HPDE6-E6E7 (cell line): Measurements from ENCODE around the gene RPS3.
"Not testable (repeated sequence)": the region's sequence is repeated elsewhere in the genome, so short reads cannot be mapped to it uniquely, and the experiment has no call there.

Experiments used
- DNase-seq: peaks from one replicate; pipeline ENCODE4 v3.0.0; 2011; ENCODE audit warnings: missing footprints; ENCODE audit errors: extremely low spot score

The RPS3 gene

DNA sequence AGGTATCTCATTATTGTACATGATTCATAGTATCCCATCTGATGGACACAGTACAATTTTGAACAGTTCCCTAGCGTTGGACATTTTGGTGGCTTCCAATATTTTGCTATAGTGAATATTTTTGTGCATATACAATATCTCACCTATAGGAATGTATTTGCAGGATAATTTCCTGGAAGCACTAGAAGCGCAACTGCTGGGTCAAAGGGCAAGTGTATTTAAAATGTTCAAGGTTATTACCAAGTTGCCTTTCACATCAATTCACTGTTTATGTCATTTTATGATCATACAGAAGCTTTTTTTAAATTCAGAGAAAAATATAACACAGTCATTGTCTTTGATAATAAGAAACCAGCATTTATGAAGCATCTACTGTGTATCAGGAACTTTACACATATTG is 19.1 kb upstream of the RPS3 start:
- DNase-seq: no peak

DNA sequence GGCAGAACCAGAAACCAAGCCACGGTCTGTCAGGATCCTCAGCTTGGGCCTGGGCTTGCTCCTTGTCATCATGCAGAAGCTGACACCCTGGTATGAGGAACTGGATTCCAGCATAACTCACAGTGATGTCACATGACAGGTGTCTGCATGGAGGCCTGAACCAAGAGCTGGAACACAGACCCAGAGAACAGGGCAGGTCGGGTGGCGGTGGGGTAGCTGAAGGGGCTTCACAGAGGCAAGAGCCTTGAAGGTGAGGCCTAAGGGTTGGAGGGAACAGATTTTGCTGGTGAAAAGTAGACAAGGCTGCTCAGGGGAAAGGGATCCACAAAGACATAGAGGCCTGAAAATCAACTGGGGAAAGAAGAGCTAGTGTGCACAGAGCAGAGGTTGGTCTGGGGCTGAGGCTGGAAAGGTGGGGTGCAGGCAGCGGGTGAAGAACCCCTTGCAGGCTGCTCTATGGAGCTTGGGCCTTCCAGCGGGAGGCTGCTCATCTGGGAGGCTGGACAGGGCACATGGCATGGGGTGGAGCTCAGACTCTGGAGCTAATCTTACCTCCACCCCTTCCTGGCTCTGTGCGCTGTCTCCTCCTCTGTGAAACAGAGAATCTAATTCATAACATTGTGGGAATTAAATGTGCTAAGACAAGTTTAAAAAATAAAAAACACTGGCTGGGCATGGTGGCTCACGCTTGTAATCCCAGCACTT is 18.4 kb upstream of the RPS3 start:
- peak; percentile 78 for DNase-seq

DNA sequence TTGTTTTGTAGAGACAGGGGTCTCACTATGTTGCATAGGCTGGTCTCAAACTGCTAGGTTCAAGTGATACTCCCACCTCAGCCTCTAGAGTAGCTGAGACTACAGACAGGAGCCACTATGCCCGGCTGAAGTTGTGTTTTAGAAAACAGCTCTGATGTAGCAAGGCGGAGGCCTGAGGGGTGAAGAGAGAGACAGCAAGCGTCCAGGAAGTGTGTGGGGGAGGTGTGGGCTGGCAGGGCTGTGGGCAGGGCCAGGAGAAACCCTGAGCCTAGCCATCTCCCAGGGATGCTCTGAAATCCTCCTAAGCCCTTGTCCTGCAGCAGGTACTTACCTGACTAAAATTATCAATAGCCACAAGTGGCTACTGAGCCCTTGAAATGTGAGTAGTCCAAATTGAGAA is 16.1 kb upstream of the RPS3 start:
- no peak for DNase-seq

DNA sequence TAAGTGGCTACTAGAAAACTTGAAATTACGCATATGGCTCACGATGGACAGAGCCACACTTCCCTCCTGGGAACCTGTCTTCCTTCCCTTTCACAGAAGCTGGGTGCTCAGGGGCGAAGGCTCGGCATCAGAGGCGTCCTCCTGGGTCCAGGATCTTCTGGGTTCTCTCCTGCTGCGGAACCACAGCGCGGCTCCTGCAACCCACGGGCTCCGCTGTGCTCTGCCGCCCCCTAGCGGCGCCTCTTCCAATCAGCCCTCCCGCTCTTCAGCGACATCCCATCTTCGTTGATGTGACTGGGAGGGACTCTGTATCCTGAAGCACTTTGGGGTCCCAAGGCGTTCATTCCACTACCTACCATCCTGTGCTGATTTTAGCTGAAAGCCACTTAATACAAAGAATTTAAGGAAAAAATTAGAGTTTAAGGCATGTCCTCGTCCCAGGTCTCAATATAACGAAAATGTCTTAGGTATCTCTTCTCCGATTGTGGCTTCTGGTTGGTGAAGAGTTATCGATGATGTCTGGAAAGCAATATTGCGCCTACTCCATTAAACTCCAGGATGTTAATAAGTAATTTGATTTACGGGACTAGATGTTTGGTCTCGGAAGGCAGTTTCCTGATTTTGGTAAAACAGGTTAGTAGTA is 14.8 kb upstream of the RPS3 start:
- DNase-seq: peak; percentile 76

DNA sequence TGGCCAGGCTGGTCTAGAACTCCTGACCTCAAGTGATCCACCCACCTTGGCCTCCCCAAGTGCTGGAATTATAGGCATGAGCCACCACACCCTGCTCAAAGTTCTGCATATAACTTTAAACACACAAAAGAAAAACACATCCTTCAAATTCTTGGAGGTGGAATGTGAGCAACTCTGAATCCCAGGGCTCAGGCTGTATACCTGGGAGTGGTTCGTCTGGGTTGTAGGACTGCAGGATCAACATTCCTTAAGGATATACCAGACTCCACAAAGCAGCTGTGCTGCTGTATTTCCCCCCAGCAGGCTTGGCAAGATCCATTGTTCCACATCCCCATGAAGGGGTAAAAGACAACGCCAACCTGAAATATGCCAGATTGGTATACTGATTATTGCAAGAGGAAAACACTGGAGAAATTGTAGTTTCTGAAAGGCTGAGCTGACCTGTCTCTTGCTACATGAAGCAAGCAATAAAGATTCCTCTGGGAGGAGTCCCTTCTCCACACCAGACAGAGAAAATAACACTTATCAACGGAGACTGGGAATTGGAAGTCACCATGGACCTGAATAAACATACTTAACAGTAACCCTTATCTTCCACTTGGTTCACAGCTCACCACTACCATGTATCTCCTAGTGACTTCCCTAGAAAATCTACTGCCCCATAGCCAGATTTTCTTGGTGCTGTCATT is 12.2 kb upstream of the RPS3 start:
- no peak for DNase-seq

DNA sequence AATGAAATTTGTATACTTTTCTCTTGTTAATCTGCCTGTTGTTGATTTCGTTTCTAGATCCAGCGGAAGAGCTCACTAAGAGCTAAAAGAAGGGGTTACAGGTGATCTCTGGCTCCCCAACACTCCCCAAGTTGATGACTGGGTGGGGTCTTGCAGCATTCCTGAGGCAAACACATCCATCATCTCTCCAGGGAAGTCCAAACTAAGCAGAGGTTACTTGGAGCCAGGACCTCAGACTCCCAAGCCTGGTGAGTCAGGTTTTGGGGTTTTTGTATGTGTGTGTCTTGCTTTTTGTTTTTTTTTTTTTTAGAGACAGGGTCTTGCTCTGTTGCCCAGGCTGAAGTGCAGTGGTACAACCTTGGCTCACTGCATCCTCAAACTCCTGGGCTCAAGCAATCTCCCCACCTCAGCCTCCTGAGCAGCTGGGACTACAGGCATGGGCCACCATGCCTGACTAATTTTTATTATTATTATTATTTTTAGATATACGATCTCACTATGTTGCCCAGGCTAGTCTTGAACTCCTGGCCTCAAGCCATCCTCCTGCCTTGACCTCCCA is 11.5 kb upstream of the RPS3 start:
- no peak for DNase-seq

DNA sequence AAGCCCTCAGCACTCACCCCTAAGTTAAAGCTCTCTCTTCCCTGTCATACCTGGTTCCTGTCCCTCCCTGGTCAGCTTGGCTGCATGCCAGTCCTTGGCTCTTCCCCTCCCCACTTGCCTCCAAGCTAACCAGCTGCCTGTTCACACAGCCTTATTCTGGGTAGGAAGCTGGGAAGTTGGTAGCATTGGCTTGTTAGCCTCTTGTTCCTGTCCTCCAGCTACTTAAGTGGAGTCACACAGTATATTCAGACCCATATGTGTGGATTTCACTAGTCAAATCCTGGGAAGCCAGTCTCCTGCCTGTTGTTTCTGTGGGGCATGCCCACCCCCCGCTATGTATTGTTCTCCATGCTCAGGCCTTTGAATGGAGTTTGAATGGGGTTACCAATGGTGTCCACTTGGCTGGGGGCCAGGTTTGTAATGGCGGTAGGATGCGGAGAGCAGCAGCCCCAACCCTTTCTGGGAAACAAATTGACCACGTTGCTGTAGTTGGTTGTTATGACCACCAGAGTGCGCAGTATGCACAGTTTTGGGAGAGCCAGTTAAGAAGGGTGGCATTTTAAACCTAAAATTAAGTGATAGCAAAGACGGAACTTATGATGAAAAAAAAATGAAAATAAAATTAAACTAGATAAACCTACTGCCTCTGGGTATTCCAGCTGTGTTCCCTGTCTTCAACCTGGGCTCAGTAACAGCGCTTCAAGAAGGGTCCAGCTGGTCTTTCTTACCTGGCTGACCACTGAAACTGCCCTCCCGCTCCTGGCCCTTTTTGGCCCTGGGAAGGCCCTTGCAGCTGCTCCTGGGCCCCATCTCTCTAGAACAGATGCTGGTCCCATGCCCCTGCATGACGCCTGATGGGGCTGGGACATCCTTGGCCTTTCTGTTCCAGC is 10.7 kb upstream of the RPS3 start:
- DNase-seq: peak; percentile 67

DNA sequence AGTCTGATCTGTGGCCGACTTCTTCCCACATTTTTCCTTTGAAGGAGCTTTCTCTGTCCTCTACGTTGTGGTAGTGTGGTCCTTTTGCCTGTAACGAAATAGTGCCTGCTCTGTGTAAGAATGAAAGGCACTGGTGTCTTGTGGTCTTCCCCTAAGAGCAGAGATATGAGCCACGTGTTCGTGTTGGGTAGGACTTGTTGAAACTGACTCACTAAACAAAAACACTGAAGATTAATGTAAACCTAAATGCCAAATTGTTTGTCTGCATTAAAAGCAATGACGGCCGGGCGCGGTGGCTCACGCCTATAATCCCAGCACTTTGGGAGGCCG is 10.1 kb upstream of the RPS3 start:
- no peak for DNase-seq

DNA sequence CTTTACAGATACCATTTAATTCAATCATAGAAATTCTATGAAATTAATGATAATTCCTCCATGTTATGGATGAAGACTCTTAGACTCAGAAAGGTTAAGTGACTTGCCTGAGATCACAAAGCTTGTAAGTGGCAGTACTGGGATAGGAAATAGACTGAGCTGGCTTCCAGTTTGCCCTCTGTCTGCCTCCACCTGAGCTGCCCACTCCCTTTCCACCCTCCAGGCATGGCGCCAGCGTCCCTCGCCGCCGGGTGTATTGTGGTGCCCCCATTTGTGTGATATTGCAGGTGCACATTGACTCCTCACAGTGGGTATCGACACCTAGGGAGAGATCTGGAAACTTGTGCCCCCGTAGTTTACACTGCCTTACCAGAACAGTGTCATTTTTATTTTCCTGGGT is 9.4 kb upstream of the RPS3 start:
- DNase-seq: no peak

DNA sequence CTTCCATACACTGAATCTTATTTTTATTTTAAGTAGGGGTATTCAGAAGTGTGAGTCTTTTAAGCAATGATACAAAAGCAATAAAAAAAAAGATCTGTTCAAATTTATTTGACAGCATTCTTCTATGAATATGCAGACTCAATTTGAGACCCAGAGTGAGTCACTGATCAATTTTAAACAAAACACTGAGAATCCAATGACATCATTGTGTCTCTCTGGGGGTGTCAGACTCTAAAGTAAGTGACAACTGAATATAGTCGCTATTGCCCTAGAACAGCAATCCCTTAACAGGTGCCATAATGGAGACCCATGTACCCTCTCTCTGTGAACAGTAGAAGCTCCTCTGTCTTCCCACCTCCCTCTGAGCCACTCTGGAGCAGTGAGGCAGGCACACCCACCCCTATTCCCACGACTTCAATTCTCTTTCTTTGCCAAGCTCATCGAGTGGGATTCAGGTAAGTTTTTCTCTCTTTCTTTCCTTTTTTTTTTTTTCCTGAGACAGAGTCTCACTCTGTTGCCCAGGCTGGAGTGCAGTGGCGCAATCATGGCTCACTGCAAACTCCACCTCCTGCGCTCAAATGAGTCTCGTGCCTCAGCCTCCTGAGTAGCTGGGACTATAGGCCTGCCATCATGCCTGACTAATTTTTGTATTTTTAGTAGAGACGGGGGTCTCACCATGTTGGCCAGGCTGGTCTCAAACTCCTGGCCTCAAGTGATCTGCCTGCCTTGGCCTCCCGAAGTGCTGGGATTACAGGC is 5.1 kb upstream of the RPS3 start:
- no peak for DNase-seq

DNA sequence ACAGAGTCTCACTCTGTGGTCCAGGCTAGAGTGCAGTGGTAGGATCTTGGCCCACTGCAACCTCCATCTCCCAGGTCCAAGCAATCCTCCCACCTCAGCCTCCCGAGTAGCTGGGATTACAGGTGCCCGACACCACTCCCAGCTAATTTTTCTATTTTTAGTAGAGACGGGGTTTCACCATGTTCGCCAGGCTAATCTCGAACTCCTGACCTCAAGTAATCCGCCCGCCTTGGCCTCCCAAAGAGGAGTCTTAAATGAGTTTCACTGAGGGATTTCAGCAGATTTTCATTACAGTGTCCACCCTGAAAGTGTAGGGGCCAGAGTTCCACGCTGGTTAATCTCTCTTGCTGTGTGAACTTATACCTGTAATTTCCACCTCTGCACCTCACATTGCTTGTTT is 412 bp upstream of the RPS3 start:
- DNase-seq: no peak

DNA sequence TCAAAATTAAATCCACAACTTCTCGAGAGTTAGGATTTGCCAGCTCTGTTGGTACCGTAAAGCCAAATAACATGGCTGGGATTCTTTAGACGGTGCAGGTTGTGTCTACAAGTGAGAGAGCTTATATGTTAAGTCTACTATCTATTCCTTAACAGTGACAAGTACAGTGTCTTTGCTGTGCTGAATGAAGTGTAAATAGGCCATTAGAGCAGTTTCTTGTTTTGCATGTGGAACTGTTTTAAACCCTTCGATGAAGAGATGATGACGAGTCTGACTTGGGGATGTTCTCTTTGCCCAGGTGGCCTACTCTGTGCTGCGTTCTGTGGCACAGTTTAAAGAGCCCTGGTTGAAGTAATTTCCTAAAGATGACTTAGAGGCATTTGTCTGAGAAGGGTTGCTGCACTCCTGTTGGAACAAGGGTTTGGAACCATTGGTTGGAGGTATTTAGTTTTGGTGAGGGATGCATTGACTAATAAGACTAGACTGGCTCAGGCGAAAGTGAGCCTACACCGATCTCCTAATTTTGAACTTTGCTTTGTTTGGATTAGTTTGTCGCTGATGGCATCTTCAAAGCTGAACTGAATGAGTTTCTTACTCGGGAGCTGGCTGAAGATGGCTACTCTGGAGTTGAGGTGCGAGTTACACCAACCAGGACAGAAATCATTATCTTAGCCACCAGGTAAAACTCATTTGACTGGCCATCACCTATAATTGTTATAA is 988 bp downstream of the RPS3 start:
- no peak for DNase-seq

DNA sequence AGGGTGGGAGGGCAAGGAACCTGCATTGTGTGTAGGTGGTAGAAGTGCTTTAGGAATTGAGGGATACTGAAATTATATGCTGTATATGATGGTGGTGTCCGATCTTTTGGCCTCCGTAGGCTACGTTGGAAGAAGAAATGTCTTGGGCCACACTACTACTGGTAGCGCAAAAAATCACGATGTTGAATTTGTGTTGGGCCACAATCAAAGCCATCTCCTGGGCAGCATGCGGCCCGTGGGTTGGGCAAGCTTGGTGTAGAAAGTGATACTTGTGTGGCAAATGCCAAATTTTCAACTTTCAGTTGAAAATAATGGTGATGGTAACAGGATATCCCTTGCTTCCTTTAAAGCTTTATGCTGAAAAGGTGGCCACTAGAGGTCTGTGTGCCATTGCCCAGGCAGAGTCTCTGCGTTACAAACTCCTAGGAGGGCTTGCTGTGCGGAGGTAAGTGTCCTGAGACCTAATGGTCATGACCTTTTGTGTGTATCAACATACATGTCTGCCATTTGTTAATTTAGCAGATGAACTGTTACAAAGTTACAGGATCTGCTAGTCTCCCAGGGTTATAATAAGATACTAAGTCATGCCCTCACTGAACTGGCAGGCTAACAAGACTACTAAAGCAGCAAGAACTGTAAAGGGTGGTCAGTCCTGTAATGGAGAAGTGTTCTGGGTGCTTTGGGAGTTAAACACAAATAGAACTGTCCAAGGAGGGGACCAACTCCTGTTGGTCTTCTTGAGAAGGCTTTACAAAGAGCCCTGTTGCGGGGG is 2.9 kb downstream of the RPS3 start:
- DNase-seq: no peak

DNA sequence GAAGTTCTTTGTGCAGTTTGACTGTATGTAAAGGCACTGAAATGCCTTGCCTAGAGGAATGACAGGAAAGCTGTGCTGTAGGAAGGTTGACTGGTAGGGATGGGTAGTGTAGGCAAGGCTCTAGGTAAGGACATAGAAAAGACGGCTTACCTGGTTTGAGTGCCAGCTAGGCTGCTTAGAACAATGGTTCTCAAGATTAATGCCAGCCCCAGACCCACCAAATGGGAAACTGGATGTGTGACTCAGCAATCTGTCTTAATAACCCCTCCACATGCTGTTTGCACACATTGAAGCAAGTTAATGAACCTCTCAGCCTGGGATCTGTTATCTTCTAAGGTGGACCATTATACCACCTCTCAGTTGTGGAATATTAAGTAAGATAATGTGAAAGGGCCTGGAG is 3.7 kb downstream of the RPS3 start:
- DNase-seq: no peak

DNA sequence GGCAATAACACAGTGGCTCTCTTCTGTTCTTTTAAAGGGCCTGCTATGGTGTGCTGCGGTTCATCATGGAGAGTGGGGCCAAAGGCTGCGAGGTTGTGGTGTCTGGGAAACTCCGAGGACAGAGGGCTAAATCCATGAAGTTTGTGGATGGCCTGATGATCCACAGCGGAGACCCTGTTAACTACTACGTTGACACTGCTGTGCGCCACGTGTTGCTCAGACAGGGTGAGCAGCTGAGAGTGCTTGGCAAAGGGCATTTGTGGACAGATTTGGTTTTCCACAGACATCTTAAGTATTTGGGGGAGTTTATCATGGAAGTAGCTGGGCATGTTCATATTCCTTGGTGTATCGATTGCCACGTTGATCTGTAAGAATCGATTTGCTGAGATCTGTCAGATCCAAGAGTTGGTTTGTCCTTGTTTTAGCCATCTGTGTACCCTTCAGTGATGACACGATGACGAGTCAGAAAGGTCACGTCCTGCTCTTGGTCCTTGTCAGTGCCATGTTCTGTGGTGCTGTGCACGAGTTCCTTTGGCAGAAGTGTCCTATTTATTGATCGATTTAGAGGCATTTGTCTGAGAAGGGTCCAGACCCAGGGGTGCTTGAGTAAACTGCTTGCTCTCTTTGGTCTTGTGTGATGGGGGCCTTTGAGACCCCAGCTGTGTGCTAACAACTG is 4.8 kb downstream of the RPS3 start:
- no peak for DNase-seq

DNA sequence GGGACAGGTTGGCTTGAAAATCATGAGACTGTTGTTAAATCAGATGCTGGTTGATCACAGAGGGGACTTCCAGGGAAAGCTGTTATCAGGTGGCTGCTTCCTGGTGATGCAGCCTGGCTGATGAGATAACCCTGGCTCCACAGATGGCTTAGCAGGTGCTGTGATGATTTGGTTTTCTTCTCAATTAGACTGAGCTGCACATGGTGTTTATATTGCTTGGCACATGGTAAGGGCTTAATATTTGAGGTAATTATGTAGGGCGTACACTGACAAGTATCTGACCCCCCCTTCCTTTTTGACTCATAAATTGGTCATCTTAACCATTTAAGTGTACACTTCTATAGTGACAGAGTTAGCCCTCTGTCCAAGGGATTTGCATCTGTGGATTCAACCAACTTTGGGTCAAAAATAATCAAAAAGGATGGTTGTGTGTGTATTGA is 7.0 kb downstream of the RPS3 start:
- DNase-seq: no peak

DNA sequence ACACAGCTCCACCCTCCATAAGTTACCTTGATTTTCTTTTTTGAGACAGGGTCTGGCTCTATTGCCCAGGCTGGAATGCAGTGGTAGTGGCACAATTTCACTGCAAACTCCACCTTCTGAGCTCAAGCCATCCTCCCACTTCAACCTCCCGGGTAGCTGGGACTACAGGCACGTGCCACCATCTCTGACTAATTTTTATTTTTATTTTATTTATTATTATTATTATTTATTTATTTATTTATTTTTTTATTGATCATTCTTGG is 9.6 kb downstream of the RPS3 start:
- no peak for DNase-seq

DNA sequence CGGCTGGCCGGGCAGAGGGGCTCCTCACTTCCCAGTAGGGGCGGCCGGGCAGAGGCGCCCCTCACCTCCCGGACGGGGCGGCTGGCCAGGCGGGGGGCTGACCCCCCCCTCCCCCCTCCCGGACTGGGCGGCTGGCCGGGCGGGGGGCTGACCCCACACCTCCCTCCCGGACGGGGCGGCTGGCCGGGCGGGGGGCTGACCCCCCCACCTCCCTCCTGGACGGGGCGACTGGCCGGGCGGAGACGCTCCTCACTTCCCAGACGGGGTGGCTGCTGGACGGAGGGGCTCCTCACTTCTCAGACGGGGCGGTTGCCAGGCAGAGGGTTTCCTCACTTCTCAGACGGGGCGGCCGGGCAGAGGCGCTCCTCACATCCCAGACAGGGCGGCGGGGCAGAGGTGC is 10.7 kb downstream of the RPS3 start:
- DNase-seq: not testable (repeated sequence)

DNA sequence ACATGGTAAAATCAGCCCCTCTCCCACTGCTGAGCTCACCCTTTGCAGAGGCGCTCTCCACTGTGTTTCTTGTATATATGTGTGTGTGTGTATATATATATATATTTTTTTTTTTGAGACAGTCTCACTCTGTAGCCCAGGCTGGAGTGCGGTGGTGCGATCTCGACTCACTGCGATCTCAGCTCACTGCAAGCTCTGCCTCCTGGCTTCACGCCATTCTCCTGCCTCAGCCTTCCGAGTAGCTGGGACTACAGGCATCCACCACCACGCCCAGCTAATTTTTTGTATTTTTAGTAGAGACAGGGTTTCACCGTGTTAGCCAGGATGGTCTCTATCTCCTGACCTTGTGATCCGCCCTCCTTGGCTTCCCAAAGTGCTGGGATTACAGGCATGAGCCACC is 13.8 kb downstream of the RPS3 start:
- DNase-seq: not testable (repeated sequence)

DNA sequence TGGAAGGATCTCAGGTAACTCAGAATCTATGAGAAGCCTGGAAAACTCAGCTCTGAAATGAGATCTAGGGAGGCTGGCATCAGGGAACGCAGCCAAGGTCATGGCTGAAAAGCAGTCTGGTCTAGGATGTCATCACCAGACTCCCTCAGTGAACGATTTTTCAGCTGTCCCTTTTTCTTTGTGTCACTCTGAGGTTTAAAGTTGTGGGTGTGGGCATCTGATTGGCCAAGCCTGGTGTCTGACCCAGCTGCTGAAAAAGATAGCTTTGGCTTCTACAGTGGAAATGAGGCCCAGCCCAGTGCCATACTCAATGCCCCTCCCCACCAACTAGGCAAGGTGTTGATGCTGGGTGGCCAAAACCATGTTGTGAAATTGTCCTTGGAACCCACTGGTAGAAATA is 14.5 kb downstream of the RPS3 start:
- DNase-seq: no peak
